Sigmoid colon (tissue), 7 donors: ENCODE data around the gene SLC32A1. TPM values are rescaled to one million over a fixed set of nuclear protein-coding genes. Genes with fewer than 3 reads are reported as not detected.

Source experiments
- DNase-seq: peaks from one replicate; pipeline ENCODE4 v3.0.0-alpha.2; 2019
- H3K27ac ChIP-seq, 4 donors: fragments of 200-600 bp; sonication (generic); one replicate each; pipeline ENCODE4 v1.5.1; 2016 to 2019; ENCODE audit warnings: mild to moderate bottlenecking in 1 of 4
- H3K27me3 ChIP-seq, 3 donors: fragments of 200-600 bp; sonication (generic); one replicate each; pipeline ENCODE4 v1.5.1; 2019; ENCODE audit warnings: mild to moderate bottlenecking in 1 of 3
- H3K36me3 ChIP-seq, 4 donors: fragments of 200-600 bp; sonication (generic); one replicate each; pipeline ENCODE4 v1.5.1; 2016 to 2019
- H3K4me1 ChIP-seq, 4 donors: fragments of 200-600 bp; sonication (generic); one replicate each; pipeline ENCODE4 v1.5.1; 2017 to 2019
- H3K4me3 ChIP-seq, 4 donors: fragments of 200-600 bp; sonication (generic); one replicate each; pipeline ENCODE4 v1.5.1; 2017 to 2019; ENCODE audit warnings: mild to moderate bottlenecking in 2 of 4, moderate library complexity in 1 of 4
- H3K9me3 ChIP-seq, 4 donors: fragments of 200-600 bp in 3 of 4; sonication (generic) in 3 of 4; one replicate each; pipeline versions ENCODE4 v1.5.1 to v1.6.1; 2013 to 2019
- EP300 ChIP-seq, 4 donors: sonication (generic); formaldehyde crosslinking; IDR thresholded peaks; one replicate each; pipeline ENCODE4 v1.6.1; 2017; ENCODE audit warnings: antibody characterized with exemption in 4 of 4
- POLR2A ChIP-seq, 2 donors: fragments of 450-650 bp; IDR thresholded peaks; one replicate each; pipeline ENCODE4 v1.6.1; 2016; ENCODE audit warnings: antibody characterized with exemption in 2 of 2, mild to moderate bottlenecking in 2 of 2, moderate library complexity in 2 of 2
- POLR2AphosphoS5 ChIP-seq, 4 donors: sonication (generic); formaldehyde crosslinking; IDR thresholded peaks; one replicate each; pipeline ENCODE4 v1.6.1; 2017; ENCODE audit warnings: antibody characterized with exemption in 4 of 4
- WGBS, 2 donors: extraction: QIAGEN DNeasy Blood & Tissue Kit; methylation state at CpG; one replicate each; pipeline ENCODE4 v1.1.7; 2013; 5-methylcytosine and 5-hydroxymethylcytosine counted together
- intact Hi-C: fragments of 100-400 bp; cut with DNase I; formaldehyde crosslinking; loops from one replicate; pipeline ENCODE4 v1.15.1; 2023
- polyA plus RNA-seq, 3 donors: library from polyadenylated mRNA; stranded (reverse); fragments of 200-250 nt; gene quantifications; one replicate each; pipeline ENCODE4 v1.2.3, GENCODE V29; 2013
- small RNA-seq, 3 donors: library from RNA; depleted of rRNA; stranded (forward); fragments of <200 nt; gene quantifications; one replicate each; pipeline ENCODE3, GENCODE V24; 2016
- total RNA-seq, 4 donors: library from RNA; depleted of rRNA; stranded (reverse); fragments of >200 nt; gene quantifications; one replicate each; pipeline ENCODE4 v1.1.0, GENCODE V29; 2016
- TF ChIP-seq, protein P1 (sequence below), 4 experiments: fragments of 450-650 bp in 3 of 4; fragments of 200-600 bp in 1 of 4; IDR thresholded peaks; one replicate each; pipeline ENCODE4 v1.5.1; 2016 to 2019; ENCODE audit warnings: antibody characterized with exemption in 4 of 4, mild to moderate bottlenecking in 3 of 4, moderate library complexity in 2 of 4
- donor health status: healthy with polysubstance abuse.
- donor health status: Bipolar disorder and iron deficiency.
- donor health status: healthy.

SLC32A1 gene
- total and polyA plus RNA-seq, 7 donors = 0.06 TPM; not detected in 6

DNA sequence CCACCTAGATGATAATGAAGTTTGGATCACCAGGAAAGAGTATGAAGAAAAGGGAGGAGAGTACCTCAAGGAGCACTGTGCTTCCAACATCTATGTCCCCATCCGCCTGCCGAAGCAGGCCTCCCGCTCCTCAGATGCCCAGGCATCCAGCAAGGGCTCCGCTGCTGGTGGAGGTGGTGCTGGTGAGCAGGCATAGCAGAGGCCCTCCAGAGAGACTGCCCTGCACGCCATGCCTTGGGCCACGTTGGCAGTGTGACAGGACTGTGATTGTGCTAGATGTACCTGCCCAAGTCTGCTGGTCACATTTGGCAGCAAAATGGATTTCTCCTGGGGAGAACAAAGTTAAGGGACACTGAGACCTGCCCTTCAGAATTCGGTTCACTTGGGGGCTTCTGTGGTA lies 47.3 kb downstream of the SLC32A1 start:
- Histone ChIP-seq H3K9me3 (no peaks in the 10 kb centered on the region), H3K27ac (no peak overlapping the region), H3K27me3 (no peaks in the 10 kb centered on the region), H3K36me3 (peaks cover 40 to 89% (median 44%) of the 10 kb centered on the region in 4 donors), H3K4me3 (no peak overlapping the region), H3K4me1 (no peaks in the 10 kb centered on the region)
- 81 to 97% methylated on average over 7 of the region's 7 CpGs for WGBS, 2 donors
- DNase-seq = no peak
- TF ChIP-seq EP300 (IDR thresholded peaks at IDR 0.05) (no peak), POLR2A (IDR thresholded peaks at IDR 0.05) (no peak), POLR2AphosphoS5 (IDR thresholded peaks at IDR 0.05) (no peak)
- TF ChIP-seq, protein P1, sequence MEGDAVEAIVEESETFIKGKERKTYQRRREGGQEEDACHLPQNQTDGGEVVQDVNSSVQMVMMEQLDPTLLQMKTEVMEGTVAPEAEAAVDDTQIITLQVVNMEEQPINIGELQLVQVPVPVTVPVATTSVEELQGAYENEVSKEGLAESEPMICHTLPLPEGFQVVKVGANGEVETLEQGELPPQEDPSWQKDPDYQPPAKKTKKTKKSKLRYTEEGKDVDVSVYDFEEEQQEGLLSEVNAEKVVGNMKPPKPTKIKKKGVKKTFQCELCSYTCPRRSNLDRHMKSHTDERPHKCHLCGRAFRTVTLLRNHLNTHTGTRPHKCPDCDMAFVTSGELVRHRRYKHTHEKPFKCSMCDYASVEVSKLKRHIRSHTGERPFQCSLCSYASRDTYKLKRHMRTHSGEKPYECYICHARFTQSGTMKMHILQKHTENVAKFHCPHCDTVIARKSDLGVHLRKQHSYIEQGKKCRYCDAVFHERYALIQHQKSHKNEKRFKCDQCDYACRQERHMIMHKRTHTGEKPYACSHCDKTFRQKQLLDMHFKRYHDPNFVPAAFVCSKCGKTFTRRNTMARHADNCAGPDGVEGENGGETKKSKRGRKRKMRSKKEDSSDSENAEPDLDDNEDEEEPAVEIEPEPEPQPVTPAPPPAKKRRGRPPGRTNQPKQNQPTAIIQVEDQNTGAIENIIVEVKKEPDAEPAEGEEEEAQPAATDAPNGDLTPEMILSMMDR (IDR thresholded peaks at IDR 0.05) = no peak
- intact Hi-C loops = no loop called here

DNA sequence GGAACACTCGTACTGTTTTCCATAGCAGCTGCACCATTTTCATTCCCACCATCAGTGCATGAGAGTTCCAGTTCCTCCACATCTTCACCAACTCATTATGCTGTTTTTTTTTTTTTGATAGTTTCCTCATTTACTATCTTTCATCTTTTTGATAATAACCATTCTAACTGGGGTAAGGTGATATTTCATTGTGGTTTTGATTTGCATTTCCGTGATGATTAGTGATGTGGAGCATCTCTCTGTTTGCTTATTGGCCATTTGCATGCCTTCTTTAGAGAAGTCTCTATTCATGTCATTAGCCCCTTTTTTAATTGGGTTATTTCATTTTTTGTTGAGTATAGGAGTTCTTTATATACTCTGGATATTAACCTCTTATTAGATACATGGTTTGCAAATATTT lies 49.9 kb downstream of the SLC32A1 start:
- no peaks in the 10 kb centered on the region for H3K4me1 ChIP-seq
- H3K36me3 ChIP-seq = peaks cover 26 to 64% (median 31%) of the 10 kb centered on the region in 4 donors
- no peak for TF ChIP-seq EP300 (IDR thresholded peaks at IDR 0.05)
- TF ChIP-seq, protein P1 (IDR thresholded peaks at IDR 0.05) = no peak
- H3K9me3 ChIP-seq = no peaks in the 10 kb centered on the region
- DNase-seq = no peak
- H3K27me3 ChIP-seq = no peaks in the 10 kb centered on the region
- H3K27ac ChIP-seq = no peak overlapping the region
- no peak overlapping the region for H3K4me3 ChIP-seq
- intact Hi-C loops = no loop called here
- 93 to 95% methylated on average over 2 of the region's 2 CpGs for WGBS, 2 donors

DNA sequence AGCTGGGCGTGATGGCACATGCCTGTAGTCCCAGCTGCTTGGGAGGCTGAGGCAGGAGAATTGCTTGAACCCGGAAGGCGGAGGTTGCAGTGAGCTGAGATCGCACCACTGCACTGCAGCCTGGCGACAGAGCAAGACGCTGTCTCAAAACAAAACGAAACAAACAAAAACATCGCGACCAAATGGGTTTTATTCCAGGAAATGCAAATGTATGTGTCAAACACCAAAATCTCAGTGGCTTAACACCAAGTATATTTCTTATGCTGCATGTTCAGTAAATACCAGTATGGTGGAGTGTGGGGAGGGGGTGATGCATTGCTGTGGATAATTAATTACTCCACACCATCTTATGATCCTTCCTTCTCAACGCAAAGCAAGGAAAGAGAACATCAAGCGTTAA lies 52.1 kb downstream of the SLC32A1 start:
- Histone ChIP-seq H3K27ac (no peak overlapping the region), H3K27me3 (no peaks in the 10 kb centered on the region), H3K4me1 (no peaks in the 10 kb centered on the region), H3K9me3 (no peaks in the 10 kb centered on the region), H3K36me3 (peaks cover 20 to 42% (median 26%) of the 10 kb centered on the region in 4 donors), H3K4me3 (no peak overlapping the region)
- intact Hi-C loops = no loop called here
- no peak for TF ChIP-seq POLR2AphosphoS5 (IDR thresholded peaks at IDR 0.05)
- no peak for TF ChIP-seq POLR2A (IDR thresholded peaks at IDR 0.05)
- no peak for TF ChIP-seq EP300 (IDR thresholded peaks at IDR 0.05)
- TF ChIP-seq, protein P1 (IDR thresholded peaks at IDR 0.05) = no peak
- WGBS, 2 donors = 93 to 94% methylated on average over 11 of the region's 11 CpGs
- DNase-seq = no peak

Small RNA genes within 50 kb of the gene (small RNA-seq; reads per million reads assigned to genes)
- gene RF00017 = 0 reads per million in 3 donors

Other genes starting within 250 kb of the SLC32A1 start
- not detected for gene ADIG, start 143.3 kb upstream of the SLC32A1 start, total RNA-seq
- gene ADIG, start 143.3 kb upstream of the SLC32A1 start, polyA plus RNA-seq = not detected
- not detected for gene ARHGAP40, start 122.7 kb upstream of the SLC32A1 start, total RNA-seq
- not detected for gene ARHGAP40, start 122.7 kb upstream of the SLC32A1 start, polyA plus RNA-seq
- 1 to 10 TPM; 6.4 to 10.0 (median 8.6) TPM for gene ACTR5, start 24.0 kb downstream of the SLC32A1 start, total RNA-seq
- 1 to 10 TPM; 1.8 to 5.6 (median 3.2) TPM for gene ACTR5, start 24.0 kb downstream of the SLC32A1 start, polyA plus RNA-seq
- gene PPP1R16B, start 81.2 kb downstream of the SLC32A1 start, total RNA-seq = 1 to 10 TPM; 2.3 to 4.2 (median 3.8) TPM
- gene PPP1R16B, start 81.2 kb downstream of the SLC32A1 start, polyA plus RNA-seq = 10 to 100 TPM in 1 of 3 donors, 1 to 10 TPM in 1, under 1 TPM in 1; 0.92 to 21.7 (median 1.2) TPM
- 100 to 1,000 TPM in 1 of 4 donors, 10 to 100 TPM in 3; 14.3 to 291 (median 57.8) TPM for gene FAM83D, start 201.9 kb downstream of the SLC32A1 start, total RNA-seq
- 10 to 100 TPM in 1 of 3 donors, 1 to 10 TPM in 2; 1.2 to 14.9 (median 4.9) TPM for gene FAM83D, start 201.9 kb downstream of the SLC32A1 start, polyA plus RNA-seq
- 10 to 100 TPM; 16.1 to 33.2 (median 18.3) TPM for gene DHX35, start 237.9 kb downstream of the SLC32A1 start, total RNA-seq
- 10 to 100 TPM in 2 of 3 donors, 1 to 10 TPM in 1; 8.8 to 12.0 (median 10.3) TPM for gene DHX35, start 237.9 kb downstream of the SLC32A1 start, polyA plus RNA-seq